ENCODE data around the gene RASSF5. TPM values are rescaled to one million over a fixed set of nuclear protein-coding genes. Genes with fewer than 3 reads are reported as not detected.

Gene RASSF5
- total RNA-seq, 1 experiment from 2014 or later = 2.1 TPM

DNA sequence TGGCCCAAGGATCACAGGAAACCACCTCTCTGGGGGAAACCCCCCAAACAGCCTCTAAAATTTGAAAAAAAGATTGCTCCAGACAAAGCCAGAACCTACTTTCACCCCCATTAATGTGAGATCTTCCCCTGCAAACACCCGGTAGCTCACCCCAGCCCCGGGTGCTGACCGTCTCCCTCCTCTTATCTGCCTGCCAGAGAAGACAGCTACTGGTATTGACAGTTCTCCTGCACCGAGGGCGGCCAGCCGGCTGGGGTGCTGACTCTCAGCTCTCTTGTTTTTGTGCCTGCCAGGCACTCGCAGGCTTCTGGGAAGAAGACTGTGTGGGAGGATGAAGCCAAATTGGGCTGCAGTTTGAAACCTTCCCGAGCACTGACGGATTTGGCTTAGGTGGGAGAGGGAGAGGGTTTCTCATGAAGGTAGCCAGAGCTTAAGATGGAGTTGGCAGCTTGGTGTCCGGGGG lies 48.2 kb downstream of the RASSF5 start:
- Mint-ChIP-seq H3K9me3 (no peaks in the 10 kb centered on the region), H3K27me3 (ENCODE audit: low read depth) (peaks cover 36% of the 10 kb centered on the region), H3K4me3 (no peak overlapping the region), H3K36me3 (no peaks in the 10 kb centered on the region), H3K27ac (no peak overlapping the region), H3K4me1 (peaks cover 35% of the 10 kb centered on the region)
- POLR2A ChIA-PET = interaction anchor here (0.6 to 1.3 kb wide), 3 partner anchors 11 to 20 kb away, joined by 3 to 5 read pairs (median 3); no protein-coding TSS in a partner anchor
- DNase-seq (ENCODE audit: low spot score) = no peak
- CTCF ChIA-PET = interaction anchor here (0.9 to 4.4 kb wide), 10 partner anchors 10 to 376 kb away, joined by 3 to 49 read pairs (median 8); partner anchors contain the start of genes EIF2D and RASSF5
- ATAC-seq = no peak; the same call in 1 of the 2 replicates
- TF ChIP-seq, protein P1, sequence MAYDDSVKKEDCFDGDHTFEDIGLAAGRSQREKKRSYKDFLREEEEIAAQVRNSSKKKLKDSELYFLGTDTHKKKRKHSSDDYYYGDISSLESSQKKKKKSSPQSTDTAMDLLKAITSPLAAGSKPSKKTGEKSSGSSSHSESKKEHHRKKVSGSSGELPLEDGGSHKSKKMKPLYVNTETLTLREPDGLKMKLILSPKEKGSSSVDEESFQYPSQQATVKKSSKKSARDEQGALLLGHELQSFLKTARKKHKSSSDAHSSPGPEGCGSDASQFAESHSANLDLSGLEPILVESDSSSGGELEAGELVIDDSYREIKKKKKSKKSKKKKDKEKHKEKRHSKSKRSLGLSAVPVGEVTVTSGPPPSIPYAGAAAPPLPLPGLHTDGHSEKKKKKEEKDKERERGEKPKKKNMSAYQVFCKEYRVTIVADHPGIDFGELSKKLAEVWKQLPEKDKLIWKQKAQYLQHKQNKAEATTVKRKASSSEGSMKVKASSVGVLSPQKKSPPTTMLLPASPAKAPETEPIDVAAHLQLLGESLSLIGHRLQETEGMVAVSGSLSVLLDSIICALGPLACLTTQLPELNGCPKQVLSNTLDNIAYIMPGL (CRISPR knock-in tag; IDR thresholded peaks at IDR 0.05) = no peak
- TF ChIP-seq ELF4 (CRISPR knock-in tag; IDR thresholded peaks at IDR 0.05; ENCODE audit: low read depth) (no peak), SMAD4 (CRISPR knock-in tag; IDR thresholded peaks at IDR 0.05) (no peak), MYBL2 (CRISPR knock-in tag; IDR thresholded peaks at IDR 0.05) (no peak), MXD4 (CRISPR knock-in tag; IDR thresholded peaks at IDR 0.05; ENCODE audit: borderline replicate concordance) (no peak), ZNF138 (CRISPR knock-in tag; conservative IDR thresholded peaks at IDR 0.05) (no peak), TCF7 (CRISPR knock-in tag; IDR thresholded peaks at IDR 0.05; ENCODE audit: low read depth) (no peak), ESRRA (CRISPR knock-in tag; IDR thresholded peaks at IDR 0.05; ENCODE audit: borderline replicate concordance) (no peak), FOXP1 (CRISPR knock-in tag; IDR thresholded peaks at IDR 0.05; ENCODE audit: borderline replicate concordance) (no peak), KAT7 (CRISPR knock-in tag; IDR thresholded peaks at IDR 0.05; ENCODE audit: borderline replicate concordance) (no peak), NR2C2 (CRISPR knock-in tag; IDR thresholded peaks at IDR 0.05) (no peak), CBFB (CRISPR knock-in tag; IDR thresholded peaks at IDR 0.05; ENCODE audit: low read depth) (no peak), NR1H2 (CRISPR knock-in tag; IDR thresholded peaks at IDR 0.05) (no peak), PRRX2 (CRISPR knock-in tag; IDR thresholded peaks at IDR 0.05) (no peak)
- TF ChIP-seq, protein P2, sequence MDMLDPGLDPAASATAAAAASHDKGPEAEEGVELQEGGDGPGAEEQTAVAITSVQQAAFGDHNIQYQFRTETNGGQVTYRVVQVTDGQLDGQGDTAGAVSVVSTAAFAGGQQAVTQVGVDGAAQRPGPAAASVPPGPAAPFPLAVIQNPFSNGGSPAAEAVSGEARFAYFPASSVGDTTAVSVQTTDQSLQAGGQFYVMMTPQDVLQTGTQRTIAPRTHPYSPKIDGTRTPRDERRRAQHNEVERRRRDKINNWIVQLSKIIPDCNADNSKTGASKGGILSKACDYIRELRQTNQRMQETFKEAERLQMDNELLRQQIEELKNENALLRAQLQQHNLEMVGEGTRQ (CRISPR knock-in tag; IDR thresholded peaks at IDR 0.05) = no peak
- TF ChIP-seq, protein P3, sequence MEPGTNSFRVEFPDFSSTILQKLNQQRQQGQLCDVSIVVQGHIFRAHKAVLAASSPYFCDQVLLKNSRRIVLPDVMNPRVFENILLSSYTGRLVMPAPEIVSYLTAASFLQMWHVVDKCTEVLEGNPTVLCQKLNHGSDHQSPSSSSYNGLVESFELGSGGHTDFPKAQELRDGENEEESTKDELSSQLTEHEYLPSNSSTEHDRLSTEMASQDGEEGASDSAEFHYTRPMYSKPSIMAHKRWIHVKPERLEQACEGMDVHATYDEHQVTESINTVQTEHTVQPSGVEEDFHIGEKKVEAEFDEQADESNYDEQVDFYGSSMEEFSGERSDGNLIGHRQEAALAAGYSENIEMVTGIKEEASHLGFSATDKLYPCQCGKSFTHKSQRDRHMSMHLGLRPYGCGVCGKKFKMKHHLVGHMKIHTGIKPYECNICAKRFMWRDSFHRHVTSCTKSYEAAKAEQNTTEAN (CRISPR knock-in tag; IDR thresholded peaks at IDR 0.05) = no peak
- TF ChIP-seq, protein P4, sequence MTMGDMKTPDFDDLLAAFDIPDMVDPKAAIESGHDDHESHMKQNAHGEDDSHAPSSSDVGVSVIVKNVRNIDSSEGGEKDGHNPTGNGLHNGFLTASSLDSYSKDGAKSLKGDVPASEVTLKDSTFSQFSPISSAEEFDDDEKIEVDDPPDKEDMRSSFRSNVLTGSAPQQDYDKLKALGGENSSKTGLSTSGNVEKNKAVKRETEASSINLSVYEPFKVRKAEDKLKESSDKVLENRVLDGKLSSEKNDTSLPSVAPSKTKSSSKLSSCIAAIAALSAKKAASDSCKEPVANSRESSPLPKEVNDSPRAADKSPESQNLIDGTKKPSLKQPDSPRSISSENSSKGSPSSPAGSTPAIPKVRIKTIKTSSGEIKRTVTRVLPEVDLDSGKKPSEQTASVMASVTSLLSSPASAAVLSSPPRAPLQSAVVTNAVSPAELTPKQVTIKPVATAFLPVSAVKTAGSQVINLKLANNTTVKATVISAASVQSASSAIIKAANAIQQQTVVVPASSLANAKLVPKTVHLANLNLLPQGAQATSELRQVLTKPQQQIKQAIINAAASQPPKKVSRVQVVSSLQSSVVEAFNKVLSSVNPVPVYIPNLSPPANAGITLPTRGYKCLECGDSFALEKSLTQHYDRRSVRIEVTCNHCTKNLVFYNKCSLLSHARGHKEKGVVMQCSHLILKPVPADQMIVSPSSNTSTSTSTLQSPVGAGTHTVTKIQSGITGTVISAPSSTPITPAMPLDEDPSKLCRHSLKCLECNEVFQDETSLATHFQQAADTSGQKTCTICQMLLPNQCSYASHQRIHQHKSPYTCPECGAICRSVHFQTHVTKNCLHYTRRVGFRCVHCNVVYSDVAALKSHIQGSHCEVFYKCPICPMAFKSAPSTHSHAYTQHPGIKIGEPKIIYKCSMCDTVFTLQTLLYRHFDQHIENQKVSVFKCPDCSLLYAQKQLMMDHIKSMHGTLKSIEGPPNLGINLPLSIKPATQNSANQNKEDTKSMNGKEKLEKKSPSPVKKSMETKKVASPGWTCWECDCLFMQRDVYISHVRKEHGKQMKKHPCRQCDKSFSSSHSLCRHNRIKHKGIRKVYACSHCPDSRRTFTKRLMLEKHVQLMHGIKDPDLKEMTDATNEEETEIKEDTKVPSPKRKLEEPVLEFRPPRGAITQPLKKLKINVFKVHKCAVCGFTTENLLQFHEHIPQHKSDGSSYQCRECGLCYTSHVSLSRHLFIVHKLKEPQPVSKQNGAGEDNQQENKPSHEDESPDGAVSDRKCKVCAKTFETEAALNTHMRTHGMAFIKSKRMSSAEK (CRISPR knock-in tag; IDR thresholded peaks at IDR 0.05; ENCODE audit: borderline replicate concordance) = no peak
- TF ChIP-seq, protein P5, sequence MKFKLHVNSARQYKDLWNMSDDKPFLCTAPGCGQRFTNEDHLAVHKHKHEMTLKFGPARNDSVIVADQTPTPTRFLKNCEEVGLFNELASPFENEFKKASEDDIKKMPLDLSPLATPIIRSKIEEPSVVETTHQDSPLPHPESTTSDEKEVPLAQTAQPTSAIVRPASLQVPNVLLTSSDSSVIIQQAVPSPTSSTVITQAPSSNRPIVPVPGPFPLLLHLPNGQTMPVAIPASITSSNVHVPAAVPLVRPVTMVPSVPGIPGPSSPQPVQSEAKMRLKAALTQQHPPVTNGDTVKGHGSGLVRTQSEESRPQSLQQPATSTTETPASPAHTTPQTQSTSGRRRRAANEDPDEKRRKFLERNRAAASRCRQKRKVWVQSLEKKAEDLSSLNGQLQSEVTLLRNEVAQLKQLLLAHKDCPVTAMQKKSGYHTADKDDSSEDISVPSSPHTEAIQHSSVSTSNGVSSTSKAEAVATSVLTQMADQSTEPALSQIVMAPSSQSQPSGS (CRISPR knock-in tag; IDR thresholded peaks at IDR 0.05; ENCODE audit: borderline replicate concordance, low read depth) = no peak

All from WTC11 (cell line).